Skeletal muscle satellite cell (primary cell): Measurements from ENCODE around the gene FARS2.

ENCODE experiments used
- H3K27me3 ChIP-seq: 2 replicates; pipeline ENCODE4 v1.7.0; 2013; ENCODE audit warnings: low read length; ENCODE audit not compliant: control insufficient read depth, insufficient read depth
- H3K36me3 ChIP-seq: 2 replicates; pipeline ENCODE4 v1.7.0; 2013; ENCODE audit warnings: mild to moderate bottlenecking, control low read depth, low read length; ENCODE audit not compliant: insufficient read depth
- H3K4me1 ChIP-seq: 2 replicates; pipeline ENCODE4 v1.7.0; 2013; ENCODE audit warnings: low read length; ENCODE audit not compliant: control insufficient read depth, insufficient read depth
- H3K4me2 ChIP-seq: 2 replicates; pipeline ENCODE4 v1.7.0; 2013; ENCODE audit warnings: mild to moderate bottlenecking, low read length
- H3K4me3 ChIP-seq: 2 replicates; pipeline ENCODE4 v1.7.0; 2013; ENCODE audit warnings: low read length
- H3K9ac ChIP-seq: 2 replicates; pipeline ENCODE4 v1.7.0; 2013; ENCODE audit warnings: mild to moderate bottlenecking, low read depth, low read length, moderate library complexity
- H3K9me3 ChIP-seq: replicated peaks from 2 replicates; pipeline ENCODE4 v1.7.0; 2013; ENCODE audit warnings: mild to moderate bottlenecking, control low read depth, low read length

Gene FARS2

GRCh38 chr6:5536644-5537043 lies 275.3 kb downstream of the FARS2 start:
- no peak overlapping the region for H3K4me2 ChIP-seq
- H3K9me3 ChIP-seq = no peaks in the 10 kb centered on the region
- H3K4me1 ChIP-seq = peaks cover 10% of the 10 kb centered on the region
- no peaks in the 10 kb centered on the region for H3K27me3 ChIP-seq
- no peak overlapping the region for H3K9ac ChIP-seq
- no peaks in the 10 kb centered on the region for H3K36me3 ChIP-seq
- H3K4me3 ChIP-seq = no peak overlapping the region

DNA sequence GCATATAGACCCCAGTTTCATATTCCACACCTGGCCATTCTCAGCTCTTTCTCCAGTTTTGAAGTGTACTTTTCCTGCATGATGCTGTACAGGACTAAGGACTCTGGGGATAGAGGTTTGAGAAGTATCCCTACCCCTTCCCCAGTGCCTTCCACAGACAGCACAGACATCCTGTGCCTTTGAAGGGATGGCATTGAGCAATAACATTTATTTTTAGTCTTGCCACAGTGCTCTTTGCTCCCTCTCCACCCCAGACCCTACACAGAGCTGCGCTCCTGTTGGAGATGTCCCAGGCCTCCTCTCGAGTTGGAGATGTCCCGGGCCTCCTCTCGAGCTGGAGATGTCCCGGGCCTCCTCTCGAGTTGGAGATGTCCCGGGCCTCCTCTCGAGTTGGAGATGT lies 275.8 kb downstream of the FARS2 start:
- Histone ChIP-seq H3K9me3 (no peaks in the 10 kb centered on the region), H3K4me1 (peaks cover 15% of the 10 kb centered on the region), H3K9ac (no peak overlapping the region), H3K4me3 (no peak overlapping the region), H3K36me3 (no peaks in the 10 kb centered on the region), H3K4me2 (no peak overlapping the region), H3K27me3 (no peaks in the 10 kb centered on the region)

DNA sequence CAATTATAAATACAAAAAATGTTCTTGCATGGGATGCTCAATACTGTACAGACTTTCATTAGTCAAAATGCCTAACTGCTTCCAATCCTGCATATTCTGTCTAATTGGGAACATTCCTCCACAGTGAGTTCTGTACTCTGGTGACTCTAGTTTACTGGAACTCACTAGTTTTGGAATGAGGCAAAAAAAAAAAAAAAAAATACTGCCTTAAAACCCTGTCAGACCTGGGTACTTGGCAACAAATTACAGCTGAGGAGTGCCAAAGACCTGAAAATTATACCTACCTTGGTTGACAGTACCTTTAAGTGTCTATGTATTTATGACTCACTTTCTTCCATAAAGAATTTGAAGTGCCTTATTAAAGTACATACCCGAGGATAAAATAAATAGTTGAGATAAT lies 276.7 kb downstream of the FARS2 start:
- Histone ChIP-seq H3K4me1 (peaks cover 18% of the 10 kb centered on the region), H3K9me3 (no peaks in the 10 kb centered on the region), H3K4me3 (no peak overlapping the region), H3K9ac (no peak overlapping the region), H3K36me3 (no peaks in the 10 kb centered on the region), H3K4me2 (no peak overlapping the region), H3K27me3 (no peaks in the 10 kb centered on the region)

DNA sequence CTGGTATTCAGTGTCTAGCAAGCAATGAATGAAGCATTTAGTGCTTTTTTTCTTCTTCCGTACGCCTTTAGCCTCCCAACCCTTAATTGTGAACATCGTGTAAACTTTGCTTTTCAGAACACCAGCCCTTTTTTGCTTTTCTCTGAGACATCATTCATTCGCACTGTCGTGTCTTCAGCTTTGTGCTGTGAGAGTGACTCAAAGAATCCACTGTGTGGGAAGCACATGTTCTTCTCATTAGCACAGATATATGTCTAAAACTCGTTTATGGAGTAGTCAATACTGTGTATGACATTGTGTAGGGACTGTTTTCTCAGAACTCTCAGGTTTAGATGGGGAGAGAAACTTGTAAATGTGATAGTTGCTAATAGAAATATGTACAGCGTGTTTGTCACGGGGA lies 279.1 kb downstream of the FARS2 start:
- no peak overlapping the region for H3K9ac ChIP-seq
- H3K4me2 ChIP-seq = no peak overlapping the region
- no peaks in the 10 kb centered on the region for H3K27me3 ChIP-seq
- no peaks in the 10 kb centered on the region for H3K9me3 ChIP-seq
- H3K4me1 ChIP-seq = peaks cover 18% of the 10 kb centered on the region
- no peaks in the 10 kb centered on the region for H3K36me3 ChIP-seq
- H3K4me3 ChIP-seq = no peak overlapping the region

- no peaks in the 10 kb centered on the region for H3K9me3 ChIP-seq
- no peak overlapping the region for H3K9ac ChIP-seq
- H3K36me3 ChIP-seq = no peaks in the 10 kb centered on the region
- no peak overlapping the region for H3K4me3 ChIP-seq
- H3K4me1 ChIP-seq = peaks cover 18% of the 10 kb centered on the region
- H3K4me2 ChIP-seq = no peak overlapping the region
- no peaks in the 10 kb centered on the region for H3K27me3 ChIP-seq
These were observed 279.7 kb downstream of the FARS2 start for GRCh38 chr6:5541025-5541424.

- Histone ChIP-seq H3K4me2 (no peak overlapping the region), H3K9ac (no peak overlapping the region), H3K4me3 (no peak overlapping the region), H3K9me3 (no peaks in the 10 kb centered on the region), H3K36me3 (no peaks in the 10 kb centered on the region), H3K27me3 (no peaks in the 10 kb centered on the region), H3K4me1 (peaks cover 18% of the 10 kb centered on the region)
These were observed 280.6 kb downstream of the FARS2 start for GRCh38 chr6:5541751-5542432.

DNA sequence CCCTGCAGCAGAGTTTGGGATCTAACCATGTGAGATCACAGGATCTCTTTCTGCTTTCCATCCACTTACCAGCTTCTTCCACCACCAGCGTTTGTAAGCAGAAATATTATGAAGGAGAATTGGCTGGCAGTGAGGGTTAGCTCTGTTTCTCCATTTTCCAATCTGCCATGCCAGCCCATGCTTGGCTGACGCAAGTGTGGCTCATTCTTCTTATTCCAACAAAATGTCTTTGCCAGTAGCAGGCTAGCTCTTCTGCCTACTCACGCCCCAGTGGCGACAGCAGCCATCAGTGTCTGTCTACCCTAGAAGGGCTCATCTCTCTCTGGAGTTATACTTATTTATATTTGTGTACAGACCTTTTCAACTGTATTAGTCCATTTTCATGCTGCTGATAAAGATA lies 286.2 kb downstream of the FARS2 start:
- Histone ChIP-seq H3K4me1 (no peaks in the 10 kb centered on the region), H3K9me3 (peaks cover 5% of the 10 kb centered on the region), H3K4me3 (no peak overlapping the region), H3K36me3 (no peaks in the 10 kb centered on the region), H3K4me2 (no peak overlapping the region), H3K27me3 (no peaks in the 10 kb centered on the region), H3K9ac (no peak overlapping the region)

- H3K36me3 ChIP-seq = no peaks in the 10 kb centered on the region
- no peaks in the 10 kb centered on the region for H3K27me3 ChIP-seq
- H3K9me3 ChIP-seq = peaks cover 5% of the 10 kb centered on the region
- no peak overlapping the region for H3K4me3 ChIP-seq
- H3K9ac ChIP-seq = no peak overlapping the region
- no peak overlapping the region for H3K4me2 ChIP-seq
- H3K4me1 ChIP-seq = no peaks in the 10 kb centered on the region
These were observed 289.3 kb downstream of the FARS2 start for GRCh38 chr6:5550631-5551030.

- Histone ChIP-seq H3K9me3 (peaks cover 5% of the 10 kb centered on the region), H3K9ac (no peak overlapping the region), H3K4me3 (no peak overlapping the region), H3K4me1 (no peaks in the 10 kb centered on the region), H3K36me3 (no peaks in the 10 kb centered on the region), H3K4me2 (no peak overlapping the region), H3K27me3 (no peaks in the 10 kb centered on the region)
These were observed 290.9 kb downstream of the FARS2 start for GRCh38 chr6:5552243-5552642.

- H3K36me3 ChIP-seq = no peaks in the 10 kb centered on the region
- H3K4me3 ChIP-seq = no peak overlapping the region
- H3K4me1 ChIP-seq = no peaks in the 10 kb centered on the region
- no peak overlapping the region for H3K4me2 ChIP-seq
- no peaks in the 10 kb centered on the region for H3K27me3 ChIP-seq
- H3K9ac ChIP-seq = no peak overlapping the region
- H3K9me3 ChIP-seq = peaks cover 5% of the 10 kb centered on the region
These were observed 292.5 kb downstream of the FARS2 start for GRCh38 chr6:5553767-5554166.

GRCh38 chr6:5554226-5554625 lies 292.9 kb downstream of the FARS2 start:
- Histone ChIP-seq H3K9ac (no peak overlapping the region), H3K4me3 (no peak overlapping the region), H3K4me1 (no peaks in the 10 kb centered on the region), H3K27me3 (no peaks in the 10 kb centered on the region), H3K36me3 (no peaks in the 10 kb centered on the region), H3K9me3 (peaks cover 5% of the 10 kb centered on the region), H3K4me2 (no peak overlapping the region)

GRCh38 chr6:5556011-5556410 lies 294.7 kb downstream of the FARS2 start:
- H3K9me3 ChIP-seq = no peaks in the 10 kb centered on the region
- no peaks in the 10 kb centered on the region for H3K36me3 ChIP-seq
- no peak overlapping the region for H3K4me2 ChIP-seq

More at GRCh38 chr6:5556011-5556410, 294.7 kb downstream of the FARS2 start:
- no peaks in the 10 kb centered on the region for H3K27me3 ChIP-seq
- H3K4me1 ChIP-seq = no peaks in the 10 kb centered on the region
- no peak overlapping the region for H3K4me3 ChIP-seq
- H3K9ac ChIP-seq = no peak overlapping the region
